Amniotic epithelial cell (primary cell): ENCODE data around the gene GOLT1B.

Source experiments
- DNase-seq: peaks from one replicate; pipeline ENCODE4 v3.0.0-alpha.2; 2010; ENCODE audit warnings: low read depth

The GOLT1B gene

DNA sequence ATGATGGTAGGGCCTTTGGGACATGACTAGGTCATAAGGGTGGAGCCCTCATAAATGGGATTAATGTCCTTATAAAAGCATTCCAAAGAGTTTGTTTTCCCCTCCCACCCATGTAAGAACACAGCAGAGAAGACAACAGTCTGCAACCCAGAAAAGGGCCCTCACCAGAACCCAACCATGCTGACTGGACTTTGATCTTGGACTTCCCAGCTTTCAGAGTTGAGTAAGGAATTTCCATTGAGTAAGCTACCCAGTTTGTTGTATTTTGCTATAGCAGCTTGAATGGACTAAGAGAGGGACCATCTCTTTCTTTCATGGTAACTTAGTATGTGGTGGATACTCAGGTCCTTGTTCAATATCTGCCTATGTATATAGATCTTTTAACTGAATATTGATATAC, 21.6 kb downstream of the GOLT1B start:
- DNase-seq = no peak

DNA sequence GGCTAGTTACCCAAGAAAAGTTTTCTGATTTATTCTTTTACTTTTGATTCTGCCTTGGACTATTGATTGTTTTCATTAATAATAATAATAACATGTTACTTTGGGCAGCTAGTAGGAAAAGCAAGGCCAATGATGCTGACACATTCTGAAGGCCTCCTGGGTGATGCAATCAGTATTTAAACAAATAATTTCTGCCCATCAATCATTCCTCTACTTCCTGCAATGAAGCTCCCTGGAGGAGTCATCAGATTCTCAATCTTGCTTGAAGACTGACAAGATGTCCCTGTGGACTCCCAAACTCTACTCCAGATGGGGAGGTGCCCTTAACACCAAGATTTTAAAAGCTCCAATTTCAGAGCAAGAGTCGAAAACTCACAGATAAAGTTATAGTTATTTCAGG, 24.5 kb downstream of the GOLT1B start, which contains the start of gene SPX:
SPX (plus strand) TSS at position 244 of the 400 bp plus-strand sequence. CDS start 177 bp downstream, outside the sequence.
- peak; percentile 77 for DNase-seq

DNA sequence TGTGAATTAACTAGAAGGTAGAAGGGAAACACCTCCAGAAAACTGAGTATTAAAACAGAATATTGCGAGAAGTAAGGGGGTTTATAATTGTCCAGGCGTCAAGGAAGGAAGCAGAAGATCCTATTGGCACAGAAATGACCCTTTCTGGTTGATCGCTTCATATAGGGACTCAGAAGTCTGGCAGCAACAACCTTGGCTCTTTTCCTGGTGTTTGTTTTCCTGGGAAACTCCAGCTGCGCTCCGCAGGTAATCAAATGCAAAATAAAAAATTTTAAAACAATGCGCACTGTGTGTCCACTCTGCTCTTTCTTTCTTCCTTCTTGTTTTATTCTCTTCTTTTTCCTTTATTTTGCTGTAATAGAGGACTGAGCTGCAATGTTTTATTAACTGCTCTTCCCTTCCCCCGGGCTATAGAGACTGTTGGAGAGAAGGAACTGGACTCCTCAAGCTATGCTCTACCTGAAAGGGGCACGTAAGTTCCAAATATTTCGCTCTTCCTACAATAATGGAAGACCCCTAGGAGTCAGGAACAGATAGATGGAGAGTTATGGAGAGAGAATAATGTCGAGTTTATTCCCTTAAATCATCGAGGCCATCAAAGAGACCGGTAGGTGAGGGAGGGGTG, 25.2 kb downstream of the GOLT1B start:
- DNase-seq = no peak

DNA sequence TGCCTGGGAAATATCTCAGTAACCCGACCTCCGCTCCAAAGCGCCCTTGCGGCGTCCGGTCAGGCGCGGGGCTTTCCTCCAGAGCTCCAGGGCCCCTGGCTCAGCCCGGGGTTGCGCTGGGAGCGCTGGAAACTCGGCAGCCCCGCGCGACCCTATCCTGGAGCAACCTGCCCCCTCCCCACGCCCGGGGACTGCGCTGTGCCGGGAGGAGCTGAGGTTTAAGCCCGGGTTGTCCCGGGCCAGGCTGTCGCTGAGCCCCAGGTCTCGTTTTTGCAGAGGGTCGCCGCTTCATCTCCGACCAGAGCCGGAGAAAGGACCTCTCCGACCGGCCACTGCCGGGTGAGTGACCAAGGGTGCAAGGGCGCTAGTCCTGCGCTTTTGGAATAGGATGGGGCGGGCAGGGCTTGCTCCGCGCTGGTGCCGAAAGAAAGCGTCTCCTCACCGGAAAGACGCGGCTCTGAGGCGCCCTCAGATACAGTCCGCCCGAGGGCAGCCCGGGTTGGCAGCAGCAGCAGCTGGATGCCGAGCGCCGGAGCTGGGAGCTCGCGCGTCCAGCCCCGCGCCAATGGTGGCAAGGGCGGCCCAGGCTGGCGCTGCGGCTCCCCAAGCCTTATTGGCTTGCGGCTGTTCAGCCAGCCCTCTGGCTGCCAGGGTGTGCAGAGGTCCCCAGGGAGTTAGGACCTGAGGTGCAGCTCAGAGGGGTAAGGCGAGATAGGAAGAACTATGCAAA, 26.0 kb downstream of the GOLT1B start:
- DNase-seq = peak; percentile 43

DNA sequence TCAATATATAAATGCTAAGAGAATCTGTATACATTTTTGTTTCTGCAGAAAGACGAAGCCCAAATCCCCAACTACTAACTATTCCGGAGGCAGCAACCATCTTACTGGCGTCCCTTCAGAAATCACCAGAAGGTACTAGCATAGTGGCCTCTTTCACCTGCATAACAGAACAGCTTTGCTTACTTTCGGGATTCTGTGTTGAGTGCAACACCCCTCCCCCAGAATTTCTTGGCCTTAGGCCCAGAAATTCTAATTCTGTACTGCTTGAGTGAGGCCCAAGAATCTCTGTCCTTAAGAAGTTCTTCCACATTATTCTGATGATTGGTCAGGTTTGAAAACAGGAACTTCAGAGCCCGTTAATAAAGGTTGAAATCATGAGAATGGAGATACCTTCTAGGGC, 27.4 kb downstream of the GOLT1B start:
- DNase-seq = peak; percentile 9

DNA sequence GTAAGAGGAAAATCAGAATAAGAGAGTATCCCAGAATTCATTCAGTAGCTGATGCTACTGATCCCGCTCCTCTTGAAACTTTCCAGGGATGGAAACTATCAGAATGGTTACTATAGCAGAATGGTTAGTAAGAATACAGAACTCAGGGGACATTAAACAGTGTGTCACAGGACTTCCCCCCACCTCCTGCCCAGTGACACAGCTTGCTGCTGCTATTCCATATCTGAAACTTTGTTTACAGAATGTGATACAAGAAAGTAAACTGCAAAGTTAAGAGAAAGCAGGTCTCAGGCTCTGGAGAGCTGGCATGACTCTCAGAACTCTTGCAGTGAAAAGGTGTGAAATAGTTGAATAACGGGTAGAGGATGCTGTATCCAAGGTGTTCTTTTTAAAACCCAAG, 27.9 kb downstream of the GOLT1B start:
- no peak for DNase-seq

DNA sequence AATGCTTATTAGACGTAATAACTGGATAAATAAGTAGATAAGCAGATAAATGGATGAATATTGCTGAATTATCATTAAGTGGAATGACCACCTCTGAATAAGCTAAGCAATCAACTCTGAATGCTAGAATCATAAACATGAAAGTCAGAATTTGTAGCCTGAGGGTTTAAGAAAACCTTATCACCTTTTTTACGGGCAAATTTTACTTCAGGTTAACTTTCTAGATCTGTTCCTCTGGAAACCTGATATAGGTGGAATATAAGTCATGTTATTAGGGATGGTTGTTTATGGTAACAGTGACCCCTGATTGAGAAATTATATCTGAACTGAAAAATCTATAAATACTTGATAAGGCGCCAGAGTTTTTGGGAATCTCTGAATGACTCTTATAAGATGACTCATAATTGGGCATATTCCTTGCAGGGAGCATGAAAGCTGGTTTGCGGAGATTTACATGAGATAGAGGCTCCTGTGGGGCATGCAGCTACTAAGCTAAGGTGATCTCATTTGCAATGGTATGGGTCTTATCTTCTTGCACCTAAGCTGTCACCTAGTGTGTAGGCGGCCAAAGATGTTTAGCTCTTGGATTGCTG, 36.6 kb downstream of the GOLT1B start:
- DNase-seq = no peak

DNA sequence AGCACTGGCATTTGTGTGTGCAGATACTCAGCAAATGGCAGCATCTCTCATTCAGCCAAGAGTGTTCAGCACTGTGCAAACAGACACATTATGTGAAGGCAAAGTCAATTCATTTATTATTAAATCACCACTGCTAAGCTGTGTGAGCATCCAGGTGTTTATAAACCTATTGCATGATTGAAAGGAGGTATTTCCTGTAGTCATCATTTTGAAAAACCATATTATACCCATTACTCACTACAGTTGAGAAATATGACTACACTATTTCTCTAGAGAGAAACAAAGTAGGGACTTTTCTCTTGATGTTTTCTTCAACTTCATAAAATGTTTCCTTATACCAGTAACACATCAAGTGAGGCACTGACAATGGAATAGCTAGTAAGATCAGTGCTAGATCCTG, 38.2 kb downstream of the GOLT1B start:
- no peak for DNase-seq

DNA sequence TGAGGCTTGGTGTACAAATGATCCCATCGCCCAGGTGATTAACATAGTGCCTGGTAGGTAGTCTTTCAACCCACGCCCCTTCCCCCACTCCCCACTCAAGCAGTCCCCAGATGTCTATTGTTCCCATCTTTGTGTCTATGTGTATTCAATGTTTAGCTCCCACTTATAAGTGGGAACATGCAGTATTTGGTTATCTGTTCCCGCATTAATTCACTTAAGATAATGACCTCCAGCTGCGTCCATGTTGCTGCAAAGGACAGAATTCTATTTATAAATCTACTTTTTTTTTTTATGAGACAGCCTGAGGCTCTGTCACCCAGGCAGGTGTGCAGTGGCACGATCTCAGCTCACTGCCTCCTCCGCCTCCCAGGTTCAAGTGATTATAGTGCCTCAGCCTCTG, 40.2 kb downstream of the GOLT1B start:
- DNase-seq = no peak

DNA sequence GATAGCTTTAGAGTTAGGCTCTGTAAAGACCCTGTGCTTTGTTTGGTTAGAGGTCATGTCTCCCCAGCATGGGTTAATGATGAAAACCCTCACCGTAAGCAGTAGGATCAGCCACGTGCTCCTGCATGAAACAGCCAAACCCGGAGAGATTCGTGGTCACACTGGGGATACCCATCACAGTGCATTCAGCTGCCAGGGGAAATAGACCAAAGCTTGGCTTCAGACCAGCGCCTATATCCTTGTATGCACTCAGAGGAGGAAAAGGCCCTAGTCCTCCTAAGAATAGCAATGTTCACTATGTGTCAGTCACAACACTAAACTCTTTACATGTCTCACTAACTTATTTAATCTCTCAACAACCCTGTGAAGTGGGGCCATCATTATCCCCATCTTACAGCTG, 40.8 kb downstream of the GOLT1B start:
- DNase-seq = no peak

DNA sequence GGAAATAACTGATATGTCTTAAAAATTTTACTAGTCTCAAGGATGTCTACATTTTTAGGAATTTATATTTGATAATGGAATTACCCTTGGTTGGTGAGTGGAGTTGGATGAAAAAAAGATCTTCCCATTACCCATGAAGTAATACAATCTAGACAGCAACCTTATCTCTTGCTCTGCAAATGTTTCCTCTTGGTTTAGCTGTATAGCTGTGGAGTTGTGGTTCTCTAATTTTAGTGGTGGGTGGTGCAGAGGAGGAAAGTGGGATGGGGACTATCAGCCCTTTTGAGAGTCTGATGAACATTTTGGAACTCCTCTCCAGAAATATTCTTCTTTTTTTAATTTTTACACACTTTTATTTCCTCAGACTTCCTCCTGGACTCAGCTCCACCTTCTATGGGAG, 41.6 kb downstream of the GOLT1B start:
- no peak for DNase-seq

DNA sequence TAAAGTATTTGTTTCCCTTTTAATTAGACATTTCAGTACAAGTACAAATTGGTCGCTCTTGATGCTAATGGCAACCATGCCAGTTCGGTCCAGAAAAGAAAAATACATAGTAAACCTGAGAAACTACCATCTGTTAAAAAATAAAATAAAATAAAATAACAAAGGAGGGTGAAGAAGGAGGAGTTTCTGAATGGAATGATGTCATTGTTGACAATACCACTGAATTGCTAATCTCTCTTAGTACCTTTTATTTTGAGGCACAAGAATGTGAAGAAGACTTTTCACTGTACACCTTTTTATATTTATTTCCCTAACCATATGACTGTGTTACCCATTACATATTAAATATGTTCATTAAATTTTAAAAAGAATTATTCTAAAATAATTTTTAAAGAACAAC, 44.0 kb downstream of the GOLT1B start:
- DNase-seq = no peak

DNA sequence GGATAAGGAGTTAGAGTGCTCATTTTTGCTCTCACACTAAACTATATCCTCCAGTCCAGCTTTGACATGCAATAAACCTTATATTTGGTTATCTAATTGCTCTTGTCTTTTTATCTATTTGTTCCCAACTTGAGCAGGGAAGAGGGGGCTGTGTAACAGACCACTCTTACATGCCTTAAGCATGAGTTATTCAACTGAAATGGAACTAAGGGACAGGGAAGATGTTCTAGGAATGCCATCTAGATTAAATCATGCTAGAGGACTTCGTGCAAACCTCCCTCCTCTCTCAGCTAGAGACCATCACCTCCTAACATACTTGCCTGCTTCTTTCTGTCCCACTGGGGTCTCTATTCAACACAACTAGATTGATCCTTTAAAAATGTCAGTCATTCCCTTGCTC, 45.1 kb downstream of the GOLT1B start:
- DNase-seq = no peak

DNA sequence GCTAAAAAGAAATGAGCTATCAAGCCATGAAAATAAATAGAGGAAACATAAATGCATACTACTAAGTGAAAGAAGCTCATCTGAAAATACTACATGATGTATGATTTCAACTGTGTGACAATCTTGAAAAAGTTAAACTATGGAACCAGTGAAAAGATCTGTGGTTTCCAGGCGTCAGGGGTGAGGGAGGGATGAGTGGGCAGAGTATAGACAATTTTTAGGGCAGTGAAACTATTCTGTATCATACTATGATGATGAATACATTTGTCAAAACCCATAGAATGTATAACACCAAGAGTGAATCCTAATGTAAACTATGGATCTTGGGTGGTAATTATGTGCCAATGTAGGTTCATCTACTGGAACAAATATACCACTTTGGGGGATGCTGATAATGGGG, 45.8 kb downstream of the GOLT1B start:
- DNase-seq = no peak

DNA sequence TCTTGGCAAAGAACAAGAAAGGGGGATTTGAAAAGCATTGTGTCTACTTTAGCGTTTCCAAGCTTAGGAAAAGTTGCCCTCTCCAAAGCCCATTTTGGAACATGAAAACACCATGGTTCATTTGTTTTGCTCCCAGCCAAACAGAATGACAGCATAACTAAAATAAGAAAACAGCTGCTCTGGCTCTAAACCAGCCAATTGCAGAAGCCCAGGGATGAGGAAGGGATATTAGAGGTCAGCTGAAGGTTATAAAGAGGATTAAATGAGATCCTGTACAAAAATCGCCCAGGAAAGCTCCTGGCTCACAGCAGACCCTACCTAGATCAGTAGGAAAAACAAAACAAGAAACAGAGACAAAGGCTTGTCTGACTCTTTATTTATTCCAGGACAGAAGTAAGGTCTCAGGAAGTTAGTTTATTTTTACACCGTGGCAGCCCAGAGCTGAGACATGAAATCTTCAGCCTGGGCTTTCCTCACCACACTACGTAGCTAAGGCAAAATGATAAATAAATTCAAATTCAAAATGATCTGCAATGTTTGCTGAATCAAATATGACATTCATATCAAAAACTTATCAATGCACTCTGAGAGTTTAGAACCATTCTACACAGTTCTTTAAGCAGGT, 50.4 kb downstream of the GOLT1B start:
- DNase-seq = no peak

DNA sequence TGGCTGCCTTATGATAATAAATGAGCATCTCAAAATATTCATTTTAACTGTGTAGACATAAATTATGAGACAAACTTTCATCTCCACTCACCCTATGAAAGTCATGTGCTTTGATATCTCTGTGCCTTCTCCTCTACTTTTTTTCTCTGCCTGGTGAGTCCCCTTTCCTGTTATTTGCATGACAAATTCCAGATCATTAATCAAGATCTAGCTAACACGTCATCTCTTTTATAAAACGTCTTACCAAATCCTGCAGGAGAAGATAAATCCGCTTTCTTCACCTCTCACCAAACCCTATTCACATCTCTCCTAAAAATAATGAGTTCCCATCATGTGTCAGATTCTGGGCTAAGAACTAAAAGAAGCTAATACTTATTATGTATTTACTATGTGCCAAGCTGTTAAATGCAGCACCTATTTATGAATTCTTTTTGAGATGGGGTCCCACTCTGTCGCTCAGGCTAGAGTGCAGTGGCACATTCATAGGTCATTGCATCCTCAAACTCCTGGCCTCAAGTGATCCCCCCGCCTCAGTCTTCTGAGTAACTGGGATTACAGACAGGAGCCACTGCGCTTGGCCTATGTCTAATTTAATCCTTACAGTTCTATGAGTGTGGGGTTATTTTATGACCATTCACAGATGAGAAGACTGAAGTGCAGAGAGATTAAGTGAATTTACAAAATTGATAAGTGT, 51.2 kb downstream of the GOLT1B start:
- no peak for DNase-seq

DNA sequence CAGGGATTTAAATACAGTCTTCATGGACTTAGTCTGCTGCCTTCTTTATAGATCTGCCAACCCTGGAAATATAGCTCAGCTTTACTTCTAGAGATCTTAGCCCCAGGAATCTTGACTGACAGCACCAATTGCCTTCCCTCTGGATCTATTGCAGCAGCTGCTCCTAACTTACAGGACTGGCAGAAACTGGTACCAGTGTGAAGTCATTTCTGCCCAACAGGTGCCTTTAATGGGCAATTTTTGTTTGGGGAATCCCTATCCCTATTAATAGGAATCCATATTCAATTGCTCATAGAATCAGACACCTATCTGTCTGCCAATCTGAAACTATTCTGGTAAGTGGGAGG, 51.7 kb downstream of the GOLT1B start:
- no peak for DNase-seq

DNA sequence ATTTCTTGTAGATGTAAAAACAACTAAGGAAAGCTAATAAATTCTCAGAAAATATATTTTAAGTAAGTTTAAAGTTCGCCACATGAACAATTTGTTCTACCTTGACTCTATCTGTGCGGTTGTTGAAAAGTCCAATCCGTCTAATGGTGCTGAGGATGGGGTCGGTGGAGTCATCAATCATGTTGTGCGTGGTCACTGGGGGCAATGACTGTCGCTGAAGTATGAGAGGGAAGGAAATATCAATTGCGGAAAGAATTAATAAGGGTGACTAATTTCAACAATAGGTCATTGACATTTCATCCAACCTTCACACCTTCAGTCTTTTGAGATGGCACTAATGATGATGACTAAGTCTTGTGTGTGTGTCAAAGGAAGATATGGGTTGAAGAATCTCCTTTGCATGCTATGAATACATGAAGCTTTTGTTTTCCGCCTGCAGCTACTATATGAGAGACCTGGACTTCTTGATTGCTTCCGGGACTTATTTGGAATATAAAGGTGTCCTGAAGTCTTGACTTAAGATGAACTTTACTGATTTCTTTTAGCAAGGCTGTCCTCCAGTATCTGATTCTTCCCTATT, 56.6 kb downstream of the GOLT1B start:
- DNase-seq = no peak

DNA sequence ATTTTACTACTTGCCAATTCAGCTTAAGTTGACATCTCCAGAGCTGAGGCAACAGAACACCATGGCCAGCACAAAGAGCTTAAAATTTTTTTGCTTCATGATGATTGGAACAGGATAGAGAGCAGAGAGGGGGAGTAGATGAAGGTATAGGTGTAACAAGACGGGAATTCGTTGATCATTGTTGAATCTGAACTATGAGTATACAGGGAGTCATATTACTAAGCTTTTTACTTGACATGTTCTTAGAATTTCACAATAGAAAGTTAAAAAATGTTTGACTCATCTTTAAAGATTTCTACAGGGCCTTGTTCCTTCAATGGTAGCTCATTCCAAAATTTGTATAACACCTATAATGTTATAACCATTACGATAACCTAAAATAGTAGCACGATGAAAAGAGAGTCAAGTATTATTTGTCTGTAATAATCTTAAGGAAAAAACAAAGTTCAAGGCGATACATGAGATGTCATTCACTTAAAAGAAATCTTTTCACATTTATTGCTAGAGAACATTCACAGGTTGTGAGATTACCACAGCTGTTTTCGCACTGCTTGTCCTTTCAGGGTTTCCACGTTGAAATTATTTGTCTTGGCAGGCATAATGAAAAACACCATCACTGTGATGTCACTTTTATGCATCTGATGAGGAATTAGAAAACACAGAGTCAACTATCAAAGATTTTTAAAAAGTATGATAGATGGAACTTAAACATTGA, 58.4 kb downstream of the GOLT1B start:
- peak; percentile 9 for DNase-seq

DNA sequence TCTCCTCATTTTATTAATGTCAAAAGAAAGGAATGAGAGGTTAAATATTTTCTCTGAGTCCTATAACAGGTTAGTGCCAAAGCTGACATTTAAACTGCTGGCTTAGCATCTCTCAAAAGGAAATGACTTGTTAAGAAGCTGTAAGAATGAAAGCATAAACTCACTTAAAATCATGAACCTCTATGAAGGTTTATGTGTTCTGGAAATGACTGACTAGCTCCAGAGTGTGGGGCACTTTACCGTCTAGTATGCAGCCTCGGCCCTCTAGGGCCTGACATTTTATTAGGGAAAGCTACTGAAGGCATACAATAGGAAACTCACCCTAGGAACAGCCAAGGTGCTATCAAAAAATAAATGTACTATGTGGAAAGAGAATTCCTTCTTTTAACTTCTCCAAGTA, 59.6 kb downstream of the GOLT1B start:
- DNase-seq = no peak

DNA sequence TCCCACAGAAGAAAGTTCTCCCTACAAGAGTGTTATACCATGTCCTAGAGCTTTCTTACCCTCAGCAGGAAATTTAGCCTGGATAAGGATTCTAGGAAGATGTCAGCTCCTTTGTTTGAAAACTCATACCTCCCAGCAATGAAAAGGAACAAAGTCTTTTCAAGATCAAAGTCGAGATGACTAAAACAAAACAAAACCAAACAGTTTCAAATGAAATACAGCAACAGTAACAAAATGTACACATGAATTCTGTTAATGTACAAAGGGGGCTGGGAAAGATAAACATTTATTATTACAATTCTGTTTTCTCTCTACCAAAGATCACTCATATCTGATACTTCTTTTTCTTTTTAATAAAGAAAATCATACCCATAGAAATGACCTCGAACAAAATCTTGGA, 61.3 kb downstream of the GOLT1B start:
- DNase-seq = no peak
